Brain microvascular endothelial cell (primary cell): Measurements from ENCODE around the gene ZNF592.
"Not testable (repeated sequence)": the region's sequence is repeated elsewhere in the genome, so short reads cannot be mapped to it uniquely, and the experiment has no call there.

ENCODE experiments used
- DNase-seq: peaks from one replicate; pipeline ENCODE4 v3.0.0-alpha.2; 2020
- H3K27ac ChIP-seq: fragments of 250-450 bp; sonication (Bioruptor Pico); 2 replicates; pipeline ENCODE4 v1.5.1; 2020; ENCODE audit warnings: mild to moderate bottlenecking, moderate library complexity
- H3K27me3 ChIP-seq: fragments of 250-450 bp; sonication (Bioruptor Pico); replicated peaks from 2 replicates; pipeline ENCODE4 v1.5.1; 2020; ENCODE audit warnings: mild to moderate bottlenecking
- H3K36me3 ChIP-seq: fragments of 250-450 bp; sonication (Bioruptor Pico); replicated peaks from 2 replicates; pipeline ENCODE4 v1.5.1; 2020; ENCODE audit warnings: mild to moderate bottlenecking
- H3K4me3 ChIP-seq: 2 replicates; pipeline ENCODE4 v1.5.1; 2011; ENCODE audit warnings: low read depth, mild to moderate bottlenecking, control low read depth, low read length, moderate library complexity
- CTCF ChIP-seq: IDR thresholded peaks from 2 replicates; pipeline ENCODE4 v1.5.1; 2011; ENCODE audit warnings: low read depth, mild to moderate bottlenecking, moderate library complexity, low read length, control low read depth, inconsistent platforms; ENCODE audit errors: missing control alignments
- in situ Hi-C: cut with HindIII; loops from 2 replicates; pipeline ENCODE4 v1.10.0; 2017; ENCODE audit warnings: low sequenced_read_pairs, low pct_ligation_motif_present

Gene ZNF592

GRCh38 chr15:84845631-84846030 is 97.2 kb downstream of the ZNF592 start:
- in situ Hi-C loops, H3K27ac ChIP-seq, H3K4me3 ChIP-seq, H3K27me3 ChIP-seq, H3K36me3 ChIP-seq: not testable (repeated sequence)
- TF ChIP-seq CTCF: peak; percentile 73
- DNase-seq: peak; percentile 75

- Histone ChIP-seq H3K4me3 (no peak overlapping the region), H3K27me3 (no peaks in the 10 kb centered on the region), H3K36me3 (no peaks in the 10 kb centered on the region), H3K27ac (no peak overlapping the region)
- in situ Hi-C loops: no loop called here
- DNase-seq: no peak
- TF ChIP-seq CTCF: no peak
Observed at GRCh38 chr15:84846269-84846668, 97.9 kb downstream of the ZNF592 start.

GRCh38 chr15:84847382-84847781 is 99.0 kb downstream of the ZNF592 start:
- in situ Hi-C loops: no loop called here
- Histone ChIP-seq H3K27me3 (no peaks in the 10 kb centered on the region), H3K4me3 (no peak overlapping the region), H3K27ac (no peak overlapping the region), H3K36me3 (no peaks in the 10 kb centered on the region)
- no peak for TF ChIP-seq CTCF
- DNase-seq: no peak

GRCh38 chr15:84852212-84852611 is 103.8 kb downstream of the ZNF592 start:
- H3K4me3 ChIP-seq: no peak overlapping the region
- H3K27ac ChIP-seq: no peak overlapping the region
- in situ Hi-C loops: no loop called here
- H3K27me3 ChIP-seq: no peaks in the 10 kb centered on the region
- H3K36me3 ChIP-seq: no peaks in the 10 kb centered on the region
- DNase-seq: no peak
- no peak for TF ChIP-seq CTCF

- in situ Hi-C loops: no loop called here
- Histone ChIP-seq H3K4me3 (no peak overlapping the region), H3K27me3 (no peaks in the 10 kb centered on the region), H3K36me3 (no peaks in the 10 kb centered on the region), H3K27ac (no peak overlapping the region)
- DNase-seq: no peak
- no peak for TF ChIP-seq CTCF
Observed at GRCh38 chr15:84855136-84855535, 106.7 kb downstream of the ZNF592 start.

- no peak overlapping the region for H3K4me3 ChIP-seq
- H3K36me3 ChIP-seq: no peaks in the 10 kb centered on the region
- DNase-seq: no peak
- in situ Hi-C loops: no loop called here
- no peaks in the 10 kb centered on the region for H3K27me3 ChIP-seq
- no peak overlapping the region for H3K27ac ChIP-seq
- no peak for TF ChIP-seq CTCF
Observed at GRCh38 chr15:84855765-84856164, 107.4 kb downstream of the ZNF592 start.
